SK-N-SH treated with all-trans-retinoic acid at 6 μM for 48 hours (cell line): Measurements from ENCODE around the gene MYLK4.

ENCODE experiments used
- OSR1 ChIP-seq: fragments of 250-450 bp; sonication (Bioruptor Pico); IDR thresholded peaks from 2 replicates; pipeline ENCODE4 v1.8.0; 2022; ENCODE audit warnings: moderate library complexity, mild to moderate bottlenecking, inconsistent platforms
- POU6F1 ChIP-seq: fragments of 250-450 bp; sonication (Bioruptor Pico); IDR thresholded peaks from 2 replicates; pipeline ENCODE4 v1.8.0; 2021; ENCODE audit warnings: low read depth, mild to moderate bottlenecking, moderate library complexity, borderline replicate concordance

- TF ChIP-seq POU6F1 (CRISPR knock-in tag) (no peak), OSR1 (no peak)
Observed at GRCh38 chr6:2646346-2646745, 104.4 kb downstream of the MYLK4 start.
